H9 (cell line): ENCODE data around the gene MBNL1. TPM values are rescaled to one million over a fixed set of nuclear protein-coding genes. Genes with fewer than 3 reads are reported as not detected.

Experiments used
- DNase-seq: peaks from one replicate; pipeline ENCODE4 v3.0.0-alpha.2; 2017
- H2AFZ ChIP-seq: one replicate; pipeline ENCODE4 v1.6.1; 2013; ENCODE audit warnings: mild to moderate bottlenecking, low read length, control low read depth, moderate library complexity
- H2AK5ac ChIP-seq: 2 replicates; pipeline ENCODE4 v1.6.1; 2013; ENCODE audit warnings: low read length, control low read depth, mixed read lengths; ENCODE audit not compliant: insufficient read length
- H2BK120ac ChIP-seq: one replicate; pipeline ENCODE4 v1.6.1; 2013; ENCODE audit warnings: low read depth, mild to moderate bottlenecking, low read length, control low read depth, inconsistent platforms; ENCODE audit not compliant: poor library complexity, severe bottlenecking
- H2BK12ac ChIP-seq: 2 replicates; pipeline ENCODE4 v1.6.1; 2013; ENCODE audit warnings: low read length, control low read depth, mixed read lengths, low read depth; ENCODE audit not compliant: insufficient read length
- H2BK15ac ChIP-seq: 2 replicates; pipeline ENCODE4 v1.6.1; 2013; ENCODE audit warnings: low read depth, low read length, control low read depth
- H2BK20ac ChIP-seq: one replicate; pipeline ENCODE4 v1.6.1; 2013; ENCODE audit warnings: low read depth, mild to moderate bottlenecking, low read length, control low read depth, inconsistent platforms; ENCODE audit not compliant: poor library complexity, severe bottlenecking
- H2BK5ac ChIP-seq: 2 replicates; pipeline ENCODE4 v1.6.1; 2013; ENCODE audit warnings: low read length, control low read depth, mixed read lengths; ENCODE audit not compliant: insufficient read length
- H3K14ac ChIP-seq: 2 replicates; pipeline ENCODE4 v1.6.1; 2013; ENCODE audit warnings: low read length, control low read depth; ENCODE audit not compliant: insufficient read depth
- H3K18ac ChIP-seq: 2 replicates; pipeline ENCODE4 v1.6.1; 2013; ENCODE audit warnings: low read depth, mild to moderate bottlenecking, mixed read lengths, low read length, control low read depth; ENCODE audit not compliant: insufficient read length
- H3K23ac ChIP-seq: 2 replicates; pipeline ENCODE4 v1.6.1; 2013; ENCODE audit warnings: low read length, control low read depth, mixed read lengths, low read depth; ENCODE audit not compliant: insufficient read length
- H3K23me2 ChIP-seq: 2 replicates; pipeline ENCODE4 v1.6.1; 2013; ENCODE audit warnings: low read depth, mild to moderate bottlenecking, mixed read lengths, low read length, control low read depth; ENCODE audit not compliant: insufficient read length, poor library complexity, severe bottlenecking
- H3K27ac ChIP-seq: 2 replicates; pipeline ENCODE4 v1.5.1; 2013; ENCODE audit warnings: low read length, control low read depth, mixed read lengths, low read depth; ENCODE audit not compliant: insufficient read length
- H3K27me3 ChIP-seq: 2 replicates; pipeline ENCODE4 v1.6.1; 2013; ENCODE audit warnings: low read length, control low read depth, inconsistent platforms; ENCODE audit not compliant: insufficient read depth
- H3K4ac ChIP-seq: 2 replicates; pipeline ENCODE4 v1.6.1; 2013; ENCODE audit warnings: low read depth, mild to moderate bottlenecking, control low read depth, inconsistent platforms, low read length, moderate library complexity
- H3K4me1 ChIP-seq: 2 replicates; pipeline ENCODE4 v1.6.1; 2013; ENCODE audit warnings: low read length, control low read depth, inconsistent platforms; ENCODE audit not compliant: insufficient read depth
- H3K4me2 ChIP-seq: 2 replicates; pipeline ENCODE4 v1.6.1; 2013; ENCODE audit warnings: low read length, control low read depth, mixed read lengths; ENCODE audit not compliant: insufficient read length, insufficient read depth
- H3K56ac ChIP-seq: 2 replicates; pipeline ENCODE4 v1.6.1; 2013; ENCODE audit warnings: low read depth, mild to moderate bottlenecking, mixed read lengths, low read length, control low read depth; ENCODE audit not compliant: insufficient read length
- H3K79me1 ChIP-seq: 2 replicates; pipeline ENCODE4 v1.6.1; 2013; ENCODE audit warnings: low read depth, mild to moderate bottlenecking, moderate library complexity, low read length, control low read depth, inconsistent platforms; ENCODE audit not compliant: insufficient read depth, poor library complexity, severe bottlenecking
- H3K79me2 ChIP-seq: 2 replicates; pipeline ENCODE4 v1.6.1; 2013; ENCODE audit warnings: low read length, control low read depth, inconsistent platforms; ENCODE audit not compliant: insufficient read depth
- H3K9ac ChIP-seq: 2 replicates; pipeline ENCODE4 v1.6.1; 2013; ENCODE audit warnings: low read length, control low read depth, mixed read lengths; ENCODE audit not compliant: insufficient read length; ENCODE audit errors: extremely low read depth
- H3K9me3 ChIP-seq: one replicate; pipeline ENCODE4 v1.6.1; 2013; ENCODE audit warnings: low read depth, low read length, inconsistent platforms; ENCODE audit not compliant: control insufficient read depth
- H3T11ph ChIP-seq: one replicate; pipeline ENCODE4 v1.6.1; 2013; ENCODE audit warnings: mild to moderate bottlenecking, low read length, control low read depth, inconsistent platforms
- H4K20me1 ChIP-seq: one replicate; pipeline ENCODE4 v1.6.1; 2013; ENCODE audit not compliant: control insufficient read depth, insufficient read length, insufficient read depth
- H4K5ac ChIP-seq: 2 replicates; pipeline ENCODE4 v1.6.1; 2013; ENCODE audit warnings: low read depth, mild to moderate bottlenecking, mixed read lengths, low read length, control low read depth; ENCODE audit not compliant: insufficient read length
- H4K8ac ChIP-seq: replicated peaks from 2 replicates; pipeline ENCODE4 v1.6.1; 2013; ENCODE audit warnings: low read length, control low read depth, mixed read lengths, low read depth; ENCODE audit not compliant: insufficient read length
- H4K91ac ChIP-seq: 2 replicates; pipeline ENCODE4 v1.6.1; 2013; ENCODE audit warnings: low read depth, mild to moderate bottlenecking, moderate library complexity, mixed read lengths, low read length, control low read depth; ENCODE audit not compliant: insufficient read length
- H3K27ac Mint-ChIP-seq, 3 experiments: 2 replicates in 2 of 3; 3 replicates in 1 of 3; pipeline ENCODE4 v1.8.0; 2020 to 2021; ENCODE audit warnings: mixed read lengths in 3 of 3, mild to moderate bottlenecking in 1 of 3, moderate library complexity in 1 of 3
- H3K27me3 Mint-ChIP-seq: 2 replicates; pipeline ENCODE4 v1.8.0; 2021; ENCODE audit warnings: low read depth, mild to moderate bottlenecking, moderate library complexity, mixed read lengths
- H3K36me3 Mint-ChIP-seq, 3 experiments: 2 replicates in 2 of 3; 3 replicates in 1 of 3; pipeline ENCODE4 v1.8.0; 2020 to 2021; ENCODE audit warnings: low read depth in 3 of 3, mixed read lengths in 3 of 3; ENCODE audit not compliant: insufficient read depth in 1 of 3
- H3K4me1 Mint-ChIP-seq, 2 experiments: 2 replicates each; pipeline ENCODE4 v1.8.0; 2020; ENCODE audit warnings: mixed read lengths in 2 of 2
- H3K4me3 Mint-ChIP-seq, 2 experiments: 2 replicates in 1 of 2; 3 replicates in 1 of 2; pipeline ENCODE4 v1.8.0; 2020 to 2021; ENCODE audit warnings: mild to moderate bottlenecking in 2 of 2, mixed read lengths in 2 of 2, moderate library complexity in 1 of 2
- H3K9me3 Mint-ChIP-seq, 2 experiments: 2 replicates in 1 of 2; 3 replicates in 1 of 2; pipeline ENCODE4 v1.8.0; 2020; ENCODE audit warnings: mild to moderate bottlenecking in 2 of 2, mixed read lengths in 2 of 2, moderate library complexity in 1 of 2
- WGBS: extraction: QIAGEN DNeasy Blood & Tissue Kit; methylation state at CpG from one replicate; pipeline ENCODE4 v1.1.7; 2013; ENCODE audit warnings: missing lambda C conversion rate, low lambda C conversion rate, mixed read lengths; ENCODE audit not compliant: insufficient read length; ENCODE audit errors: extremely low coverage; 5-methylcytosine and 5-hydroxymethylcytosine counted together
- total RNA-seq: library from RNA; stranded (reverse); gene quantifications from 2 replicates; pipeline ENCODE4 v1.2.1, GENCODE V29; 2021
- TF ChIP-seq, protein P1 (sequence below): fragments of 200-600 bp; sonication (generic); conservative IDR thresholded peaks from 3 replicates; pipeline ENCODE4 v1.8.0; 2021; ENCODE audit warnings: antibody characterized with exemption, mild to moderate bottlenecking

Gene MBNL1
- total RNA-seq, 1 experiment from 2014 or later = 14.9 TPM

DNA sequence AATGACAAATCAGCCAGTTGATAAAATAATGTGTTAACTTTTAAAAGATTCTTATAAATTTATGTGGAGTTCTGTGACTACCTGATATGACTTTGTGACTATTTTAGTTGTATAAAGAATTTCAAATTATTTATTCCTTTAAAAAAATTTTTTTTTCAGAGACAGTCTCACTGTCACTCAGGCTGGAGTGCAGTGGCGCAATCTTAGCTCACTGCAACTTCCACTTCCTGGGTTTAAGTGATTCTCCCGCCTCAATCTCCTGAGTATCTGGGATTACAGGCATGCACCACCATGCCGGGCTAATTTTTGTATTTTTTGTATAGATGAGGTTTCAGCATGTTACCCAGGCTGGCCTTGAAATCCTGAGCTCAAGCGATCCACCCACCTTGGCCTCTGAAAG, 48.5 kb downstream of the MBNL1 start:
- no peak overlapping the region for H2AK5ac ChIP-seq
- no peak overlapping the region for H3K18ac ChIP-seq
- H3K14ac ChIP-seq = no peak overlapping the region
- no peak overlapping the region for H4K8ac ChIP-seq
- no peak overlapping the region for H3K4me3 Mint-ChIP-seq
- H3K4me2 ChIP-seq = no peak overlapping the region
- H3K79me2 ChIP-seq = no peaks in the 10 kb centered on the region; the same call in 1 of the 2 replicates
- H2BK20ac ChIP-seq = no peak overlapping the region
- no peak overlapping the region for H4K91ac ChIP-seq
- no peak overlapping the region for H2AFZ ChIP-seq
- no peak overlapping the region for H4K5ac ChIP-seq
- H2BK120ac ChIP-seq = no peak overlapping the region
- no peak overlapping the region for H3K56ac ChIP-seq
- no peak overlapping the region for H3K27ac Mint-ChIP-seq
- no peaks in the 10 kb centered on the region for H3K36me3 Mint-ChIP-seq
- H3K79me1 ChIP-seq = no peaks in the 10 kb centered on the region
- no peak overlapping the region for H3K23ac ChIP-seq
- H3K4ac ChIP-seq = no peak overlapping the region
- H3K9me3 ChIP-seq = no peaks in the 10 kb centered on the region
- no peaks in the 10 kb centered on the region for H3K9me3 Mint-ChIP-seq
- H3K27me3 ChIP-seq = no peaks in the 10 kb centered on the region
- H3T11ph ChIP-seq = no peak overlapping the region
- no peaks in the 10 kb centered on the region for H3K27me3 Mint-ChIP-seq
- no peaks in the 10 kb centered on the region for H4K20me1 ChIP-seq
- no peaks in the 10 kb centered on the region for H3K4me1 ChIP-seq
- no CpG with 5 or more reads among the region's 4 CpGs for WGBS
- no peak overlapping the region for H3K9ac ChIP-seq
- H3K27ac ChIP-seq = no peak overlapping the region
- H2BK5ac ChIP-seq = no peak overlapping the region
- peaks cover 17 to 21% of the 10 kb centered on the region in 2 experiments for H3K4me1 Mint-ChIP-seq
- no peak overlapping the region for H2BK15ac ChIP-seq
- DNase-seq = no peak
- H2BK12ac ChIP-seq = no peak overlapping the region
- TF ChIP-seq, protein P1, sequence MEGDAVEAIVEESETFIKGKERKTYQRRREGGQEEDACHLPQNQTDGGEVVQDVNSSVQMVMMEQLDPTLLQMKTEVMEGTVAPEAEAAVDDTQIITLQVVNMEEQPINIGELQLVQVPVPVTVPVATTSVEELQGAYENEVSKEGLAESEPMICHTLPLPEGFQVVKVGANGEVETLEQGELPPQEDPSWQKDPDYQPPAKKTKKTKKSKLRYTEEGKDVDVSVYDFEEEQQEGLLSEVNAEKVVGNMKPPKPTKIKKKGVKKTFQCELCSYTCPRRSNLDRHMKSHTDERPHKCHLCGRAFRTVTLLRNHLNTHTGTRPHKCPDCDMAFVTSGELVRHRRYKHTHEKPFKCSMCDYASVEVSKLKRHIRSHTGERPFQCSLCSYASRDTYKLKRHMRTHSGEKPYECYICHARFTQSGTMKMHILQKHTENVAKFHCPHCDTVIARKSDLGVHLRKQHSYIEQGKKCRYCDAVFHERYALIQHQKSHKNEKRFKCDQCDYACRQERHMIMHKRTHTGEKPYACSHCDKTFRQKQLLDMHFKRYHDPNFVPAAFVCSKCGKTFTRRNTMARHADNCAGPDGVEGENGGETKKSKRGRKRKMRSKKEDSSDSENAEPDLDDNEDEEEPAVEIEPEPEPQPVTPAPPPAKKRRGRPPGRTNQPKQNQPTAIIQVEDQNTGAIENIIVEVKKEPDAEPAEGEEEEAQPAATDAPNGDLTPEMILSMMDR = no peak
- no peaks in the 10 kb centered on the region for H3K23me2 ChIP-seq
